ENCODE data around the gene FUT8.
"Not testable (repeated sequence)": the region's sequence is repeated elsewhere in the genome, so short reads cannot be mapped to it uniquely, and the experiment has no call there.

FUT8 gene

GRCh38 chr14:65627315-65627714 is 214.8 kb downstream of the FUT8 start:
- DNase-seq, result no peak

GRCh38 chr14:65628664-65629063 is 216.1 kb downstream of the FUT8 start:
- no peak for DNase-seq

GRCh38 chr14:65631040-65631439 is 218.5 kb downstream of the FUT8 start:
- no peak for DNase-seq

GRCh38 chr14:65632487-65632886 is 220.0 kb downstream of the FUT8 start:
- no peak for DNase-seq

- not testable (repeated sequence) for DNase-seq
These were observed 221.1 kb downstream of the FUT8 start for GRCh38 chr14:65633666-65634065.

GRCh38 chr14:65637780-65638179 is 225.2 kb downstream of the FUT8 start:
- no peak for DNase-seq

GRCh38 chr14:65639216-65639615 is 226.7 kb downstream of the FUT8 start:
- DNase-seq, result no peak

GRCh38 chr14:65650826-65651225 is 238.3 kb downstream of the FUT8 start:
- DNase-seq, result no peak

GRCh38 chr14:65656554-65656953 is 244.0 kb downstream of the FUT8 start:
- no peak for DNase-seq

GRCh38 chr14:65658202-65658601 is 245.7 kb downstream of the FUT8 start:
- no peak for DNase-seq

GRCh38 chr14:65661865-65662264 is 249.3 kb downstream of the FUT8 start:
- DNase-seq, result no peak

GRCh38 chr14:65664436-65664835 is 251.9 kb downstream of the FUT8 start:
- DNase-seq, result no peak

- no peak for DNase-seq
These were observed 264.0 kb downstream of the FUT8 start for GRCh38 chr14:65676361-65677014.

GRCh38 chr14:65685572-65685971 is 273.0 kb downstream of the FUT8 start:
- DNase-seq, result no peak

GRCh38 chr14:65686761-65687160 is 274.2 kb downstream of the FUT8 start:
- DNase-seq, result no peak

- no peak for DNase-seq
These were observed 276.5 kb downstream of the FUT8 start for GRCh38 chr14:65689070-65689469.

- DNase-seq, result not testable (repeated sequence)
These were observed 280.0 kb downstream of the FUT8 start for GRCh38 chr14:65692566-65692965.

- no peak for DNase-seq
These were observed 284.3 kb downstream of the FUT8 start for GRCh38 chr14:65696801-65697200.

GRCh38 chr14:65703521-65703920 is 291.0 kb downstream of the FUT8 start:
- no peak for DNase-seq

- no peak for DNase-seq
These were observed 291.5 kb downstream of the FUT8 start for GRCh38 chr14:65703996-65704395.

GRCh38 chr14:65704437-65704836 is 291.9 kb downstream of the FUT8 start:
- DNase-seq, result no peak

GRCh38 chr14:65704850-65705249 is 292.3 kb downstream of the FUT8 start:
- no peak for DNase-seq

- DNase-seq, result no peak
These were observed 297.0 kb downstream of the FUT8 start for GRCh38 chr14:65709576-65709975.

- DNase-seq, result not testable (repeated sequence)
These were observed 304.3 kb downstream of the FUT8 start for GRCh38 chr14:65716813-65717212.

- DNase-seq, result not testable (repeated sequence)
These were observed 304.9 kb downstream of the FUT8 start for GRCh38 chr14:65717384-65717915.

All from T-helper 9 cell (primary cell).